Measurements from ENCODE around the gene SRGAP2C.
"Not testable (repeated sequence)": the region's sequence is repeated elsewhere in the genome, so short reads cannot be mapped to it uniquely, and the experiment has no call there.

GRCh38 chr1:121355711-121356420 is 171.1 kb downstream of the SRGAP2C start:
- TF ChIP-seq, protein P1, sequence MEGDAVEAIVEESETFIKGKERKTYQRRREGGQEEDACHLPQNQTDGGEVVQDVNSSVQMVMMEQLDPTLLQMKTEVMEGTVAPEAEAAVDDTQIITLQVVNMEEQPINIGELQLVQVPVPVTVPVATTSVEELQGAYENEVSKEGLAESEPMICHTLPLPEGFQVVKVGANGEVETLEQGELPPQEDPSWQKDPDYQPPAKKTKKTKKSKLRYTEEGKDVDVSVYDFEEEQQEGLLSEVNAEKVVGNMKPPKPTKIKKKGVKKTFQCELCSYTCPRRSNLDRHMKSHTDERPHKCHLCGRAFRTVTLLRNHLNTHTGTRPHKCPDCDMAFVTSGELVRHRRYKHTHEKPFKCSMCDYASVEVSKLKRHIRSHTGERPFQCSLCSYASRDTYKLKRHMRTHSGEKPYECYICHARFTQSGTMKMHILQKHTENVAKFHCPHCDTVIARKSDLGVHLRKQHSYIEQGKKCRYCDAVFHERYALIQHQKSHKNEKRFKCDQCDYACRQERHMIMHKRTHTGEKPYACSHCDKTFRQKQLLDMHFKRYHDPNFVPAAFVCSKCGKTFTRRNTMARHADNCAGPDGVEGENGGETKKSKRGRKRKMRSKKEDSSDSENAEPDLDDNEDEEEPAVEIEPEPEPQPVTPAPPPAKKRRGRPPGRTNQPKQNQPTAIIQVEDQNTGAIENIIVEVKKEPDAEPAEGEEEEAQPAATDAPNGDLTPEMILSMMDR (IDR thresholded peaks at IDR 0.05; ENCODE audit: insufficient read depth, low read depth, low read length) = not testable (repeated sequence)
- not testable (repeated sequence) for TF ChIP-seq EZH2 (IDR thresholded peaks at IDR 0.05; ENCODE audit: insufficient read depth, low read length)
